Common myeloid progenitor, CD34-positive (primary cell): Measurements from ENCODE around the gene KLHL25.

Experiments
- CTCF ChIA-PET: fragments of 350-600 bp; sonication (Branson Sonifier 250); formaldehyde crosslinking; loops from one replicate; lab custom pipeline; 2021; ENCODE audit warnings: antibody characterized with exemption; lab: Charles Lee
- POLR2A ChIA-PET: fragments of 350-600 bp; sonication (Branson Sonifier 250); formaldehyde crosslinking; loops from one replicate; lab custom pipeline; 2021; ENCODE audit warnings: antibody characterized with exemption; lab: Charles Lee
- DNase-seq, 3 donors: peaks; one replicate each; pipeline versions ENCODE4 v3.0.0 to v3.0.0-alpha.2; 2013
- H3K27ac ChIP-seq, 2 experiments: 1 replicate in 1 of 2; 2 replicates in 1 of 2; pipeline ENCODE4 v1.7.0; 2013; ENCODE audit warnings: inconsistent platforms in 2 of 2, low read length in 2 of 2, mild to moderate bottlenecking in 2 of 2, low read depth in 1 of 2, moderate library complexity in 1 of 2; ENCODE audit not compliant: severe bottlenecking in 2 of 2, insufficient read depth in 1 of 2, poor library complexity in 1 of 2
- H3K27me3 ChIP-seq, 5 experiments: replicated peaks in 2 of 5; 1 replicate in 3 of 5; 2 replicates in 2 of 5; pipeline versions ENCODE4 v1.6.1 to v1.7.0; 2013; ENCODE audit warnings: low read length in 4 of 5, mild to moderate bottlenecking in 2 of 5, moderate library complexity in 2 of 5, inconsistent platforms in 1 of 5; ENCODE audit not compliant: insufficient read depth in 5 of 5, control insufficient read depth in 4 of 5
- H3K36me3 ChIP-seq, 4 experiments: 1 replicate in 2 of 4; 2 replicates in 2 of 4; pipeline versions ENCODE4 v1.6.1 to v1.7.0; 2013; ENCODE audit warnings: low read length in 3 of 4, control low read depth in 1 of 4, mild to moderate bottlenecking in 1 of 4; ENCODE audit not compliant: control insufficient read depth in 4 of 4, insufficient read depth in 4 of 4
- H3K4me1 ChIP-seq, 4 experiments: 1 replicate in 3 of 4; 2 replicates in 1 of 4; pipeline versions ENCODE4 v1.6.1 to v1.7.1; 2013; ENCODE audit warnings: low read length in 3 of 4, mild to moderate bottlenecking in 3 of 4, control low read depth in 1 of 4, inconsistent platforms in 1 of 4, moderate library complexity in 1 of 4; ENCODE audit not compliant: control insufficient read depth in 4 of 4, insufficient read depth in 4 of 4; ENCODE audit errors: control extremely low read depth in 1 of 4
- H3K4me3 ChIP-seq, 7 experiments: 1 replicate in 4 of 7; 2 replicates in 3 of 7; pipeline versions ENCODE4 v1.5.1 to v1.7.0; 2013; ENCODE audit warnings: mild to moderate bottlenecking in 7 of 7, low read length in 6 of 7, moderate library complexity in 6 of 7, inconsistent platforms in 2 of 7, low read depth in 2 of 7, control low read depth in 1 of 7; ENCODE audit not compliant: insufficient read depth in 4 of 7, control insufficient read depth in 1 of 7; ENCODE audit errors: extremely low read depth in 1 of 7
- H3K9me3 ChIP-seq, 5 experiments: 1 replicate in 4 of 5; 2 replicates in 1 of 5; pipeline versions ENCODE4 v1.6.1 to v1.7.1; 2013; ENCODE audit warnings: low read length in 4 of 5, mild to moderate bottlenecking in 2 of 5, inconsistent platforms in 1 of 5, low read depth in 1 of 5, moderate library complexity in 1 of 5; ENCODE audit not compliant: control insufficient read depth in 4 of 5, insufficient read depth in 2 of 5; ENCODE audit errors: control extremely low read depth in 1 of 5
- WGBS: methylation state at CpG from one replicate; pipeline ENCODE4 v1.1.5; 2013; ENCODE audit not compliant: insufficient coverage; 5-methylcytosine and 5-hydroxymethylcytosine counted together

Gene KLHL25

GRCh38 chr15:85793641-85794597 lies 806 bp downstream of the KLHL25 start:
- Histone ChIP-seq H3K36me3 (no peaks in the 10 kb centered on the region), H3K4me3 (peak overlapping the region; percentile 51 to 88 (median 80)), H3K27me3 (peaks cover 0 to 13% (median 11%) of the 10 kb centered on the region in 5 experiments), H3K27ac (peak overlapping the region in 1 of 2 experiments; percentile 43), H3K9me3 (no peaks in the 10 kb centered on the region), H3K4me1 (peaks cover 4 to 15% (median 13%) of the 10 kb centered on the region in 4 experiments)
- peak in 2 of 3 donors; percentile 51 to 59 for DNase-seq
- POLR2A ChIA-PET: no interaction called here
- CTCF ChIA-PET: interaction anchor here (1.1 kb wide), 1 partner anchor 9 kb away, joined by 3 read pairs; no protein-coding TSS in a partner anchor
- WGBS: 6% methylated on average over 32 of the region's 56 CpGs

GRCh38 chr15:85792912-85793590 lies 1.7 kb downstream of the KLHL25 start:
- Histone ChIP-seq H3K36me3 (no peaks in the 10 kb centered on the region), H3K27ac (no peak overlapping the region), H3K4me1 (peaks cover 4 to 15% (median 13%) of the 10 kb centered on the region in 4 experiments), H3K4me3 (peak overlapping the region in 3 of 7 experiments; percentile 51 to 85 (median 80)), H3K9me3 (no peaks in the 10 kb centered on the region), H3K27me3 (peaks cover 0 to 13% (median 10%) of the 10 kb centered on the region in 5 experiments)
- CTCF ChIA-PET: interaction anchor here (1.1 kb wide), 1 partner anchor 10 kb away, joined by 3 read pairs; no protein-coding TSS in a partner anchor
- POLR2A ChIA-PET: no interaction called here
- WGBS: 91% methylated on average over 13 of the region's 14 CpGs
- peak in 1 of 3 donors; percentile 3 for DNase-seq

GRCh38 chr15:85792102-85792731 lies 2.5 kb downstream of the KLHL25 start:
- DNase-seq: no peak
- H3K36me3 ChIP-seq: no peaks in the 10 kb centered on the region
- peaks cover 0 to 13% (median 10%) of the 10 kb centered on the region in 5 experiments for H3K27me3 ChIP-seq
- no peaks in the 10 kb centered on the region for H3K9me3 ChIP-seq
- POLR2A ChIA-PET: no interaction called here
- H3K4me1 ChIP-seq: peaks cover 4 to 15% (median 13%) of the 10 kb centered on the region in 4 experiments
- H3K4me3 ChIP-seq: no peak overlapping the region
- CTCF ChIA-PET: interaction anchor here (0.9 kb wide), 1 partner anchor 48 kb away, joined by 3 read pairs; no protein-coding TSS in a partner anchor
- WGBS: no CpG with 5 or more reads among the region's 4 CpGs
- H3K27ac ChIP-seq: no peak overlapping the region

- POLR2A ChIA-PET: no interaction called here
- no peaks in the 10 kb centered on the region for H3K36me3 ChIP-seq
- no peak for DNase-seq
- H3K27me3 ChIP-seq: peaks cover 0 to 13% (median 9%) of the 10 kb centered on the region in 5 experiments
- H3K9me3 ChIP-seq: no peaks in the 10 kb centered on the region
- H3K27ac ChIP-seq: no peak overlapping the region
- H3K4me1 ChIP-seq: peaks cover 2 to 24% (median 20%) of the 10 kb centered on the region in 4 experiments
- WGBS: 98% methylated on average over 6 of the region's 7 CpGs
- H3K4me3 ChIP-seq: no peak overlapping the region
- CTCF ChIA-PET: interaction anchor here (1.7 kb wide), 2 partner anchors 37 to 41 kb away, joined by 4 read pairs; no protein-coding TSS in a partner anchor
These were observed 5.2 kb downstream of the KLHL25 start for GRCh38 chr15:85789496-85789875.

- H3K36me3 ChIP-seq: no peaks in the 10 kb centered on the region
- 98% methylated on average over 11 of the region's 12 CpGs for WGBS
- H3K27ac ChIP-seq: no peak overlapping the region
- peaks cover 2 to 22% (median 18%) of the 10 kb centered on the region in 4 experiments for H3K4me1 ChIP-seq
- H3K9me3 ChIP-seq: no peaks in the 10 kb centered on the region
- H3K4me3 ChIP-seq: no peak overlapping the region
- ChIA-PET POLR2A (no interaction called here), CTCF (interaction anchor here (1.7 kb wide), 2 partner anchors 36 to 42 kb away, joined by 4 read pairs; no protein-coding TSS in a partner anchor)
- DNase-seq: no peak
- H3K27me3 ChIP-seq: peaks cover 0 to 12% (median 8%) of the 10 kb centered on the region in 5 experiments
These were observed 5.8 kb downstream of the KLHL25 start for GRCh38 chr15:85788771-85789495.

GRCh38 chr15:85786781-85787114 lies 8.0 kb downstream of the KLHL25 start:
- CTCF ChIA-PET: interaction anchor here (0.9 to 1.7 kb wide), 2 partner anchors 9 to 22 kb away, joined by 3 to 4 read pairs; no protein-coding TSS in a partner anchor

More at GRCh38 chr15:85786781-85787114, 8.0 kb downstream of the KLHL25 start:
- 100% methylated on average over 2 of the region's 3 CpGs for WGBS
- H3K27ac ChIP-seq: no peak overlapping the region
- peaks cover 2 to 23% (median 11%) of the 10 kb centered on the region in 4 experiments for H3K4me1 ChIP-seq
- no peaks in the 10 kb centered on the region for H3K36me3 ChIP-seq
- POLR2A ChIA-PET: no interaction called here
- H3K27me3 ChIP-seq: no peaks in the 10 kb centered on the region
- H3K9me3 ChIP-seq: no peaks in the 10 kb centered on the region
- no peak overlapping the region for H3K4me3 ChIP-seq
- no peak for DNase-seq
